ENCODE results near the gene CAMK1G. TPM values are rescaled to one million over a fixed set of nuclear protein-coding genes. Genes with fewer than 3 reads are reported as not detected.

Gene CAMK1G
- not detected for polyA plus RNA-seq (2013)

GRCh38 chr1:209583408-209583807, at the start of gene CAMK1G:
Gene CAMK1G, plus strand, starts transcription at chr1:209583714. Its CDS starts 11,270 bp downstream, at chr1:209594984.
- no peak within 1 kb of the TSS for H3K4me3 ChIP-seq (ENCODE audit: control insufficient read depth in 1 of 7, extremely low read depth in 1 of 7, insufficient read depth in 4 of 7, low read depth in 2 of 7, low read length in 6 of 7)
- no peak within 1 kb of the TSS for H3K27ac ChIP-seq (ENCODE audit: insufficient read depth in 1 of 2, low read depth in 1 of 2, low read length in 2 of 2, poor library complexity in 1 of 2, severe bottlenecking in 2 of 2)
- CTCF ChIA-PET: interaction anchor here (0.9 to 4.3 kb wide), 7 partner anchors 9 to 108 kb away, joined by 3 to 17 read pairs (median 4); no protein-coding TSS in a partner anchor
- peaks cover 0 to 11% (median 5%) of the 10 kb centered on the region in 4 experiments for H3K4me1 ChIP-seq (ENCODE audit: control extremely low read depth in 1 of 4, control insufficient read depth in 4 of 4, insufficient read depth in 4 of 4, low read length in 3 of 4)
- H3K9me3 ChIP-seq (ENCODE audit: control extremely low read depth in 1 of 5, control insufficient read depth in 4 of 5, insufficient read depth in 2 of 5, low read depth in 1 of 5, low read length in 4 of 5): no peaks in the 10 kb centered on the region
- H3K27me3 ChIP-seq (replicated peaks in 2 of 5; ENCODE audit: control insufficient read depth in 4 of 5, insufficient read depth in 5 of 5, low read length in 4 of 5): peaks cover 21 to 56% (median 30%) of the 10 kb centered on the region in 5 experiments
- H3K36me3 ChIP-seq (ENCODE audit: control insufficient read depth in 4 of 4, insufficient read depth in 4 of 4, low read length in 3 of 4): no peaks in the 10 kb centered on the region
- POLR2A ChIA-PET: no interaction called here
- WGBS (ENCODE audit: insufficient coverage): 11% methylated on average over 2 of the region's 6 CpGs
- peak in 2 of 3 donors; percentile 22 to 45 for DNase-seq

GRCh38 chr1:209534496-209535250, 48.8 kb upstream of the CAMK1G start:
- peak; percentile 6 to 80 (median 62) for DNase-seq
- Histone ChIP-seq H3K36me3 (ENCODE audit: control insufficient read depth in 4 of 4, insufficient read depth in 4 of 4, low read length in 3 of 4) (no peaks in the 10 kb centered on the region), H3K27me3 (replicated peaks in 2 of 5; ENCODE audit: control insufficient read depth in 4 of 5, insufficient read depth in 5 of 5, low read length in 4 of 5) (peaks cover 0 to 4% (median 0%) of the 10 kb centered on the region in 5 experiments), H3K4me1 (ENCODE audit: control extremely low read depth in 1 of 4, control insufficient read depth in 4 of 4, insufficient read depth in 4 of 4, low read length in 3 of 4) (no peaks in the 10 kb centered on the region), H3K9me3 (ENCODE audit: control extremely low read depth in 1 of 5, control insufficient read depth in 4 of 5, insufficient read depth in 2 of 5, low read depth in 1 of 5, low read length in 4 of 5) (no peaks in the 10 kb centered on the region), H3K4me3 (ENCODE audit: control insufficient read depth in 1 of 7, extremely low read depth in 1 of 7, insufficient read depth in 4 of 7, low read depth in 2 of 7, low read length in 6 of 7) (no peak overlapping the region), H3K27ac (ENCODE audit: insufficient read depth in 1 of 2, low read depth in 1 of 2, low read length in 2 of 2, poor library complexity in 1 of 2, severe bottlenecking in 2 of 2) (no peak overlapping the region)
- WGBS (ENCODE audit: insufficient coverage): 63% methylated on average over 4 of the region's 8 CpGs
- ChIA-PET POLR2A (interaction anchor here (0.6 kb wide), 1 partner anchor 44 kb away, joined by 3 read pairs; no protein-coding TSS in a partner anchor), CTCF (no interaction called here)

GRCh38 chr1:209536843-209537242, 46.7 kb upstream of the CAMK1G start:
- no peak overlapping the region for H3K4me3 ChIP-seq (ENCODE audit: control insufficient read depth in 1 of 7, extremely low read depth in 1 of 7, insufficient read depth in 4 of 7, low read depth in 2 of 7, low read length in 6 of 7)
- no peak for DNase-seq
- H3K36me3 ChIP-seq (ENCODE audit: control insufficient read depth in 4 of 4, insufficient read depth in 4 of 4, low read length in 3 of 4): no peaks in the 10 kb centered on the region
- CTCF ChIA-PET: interaction anchor here (1.0 kb wide), 1 partner anchor 23 kb away, joined by 3 read pairs; no protein-coding TSS in a partner anchor
- H3K27me3 ChIP-seq (replicated peaks in 2 of 5; ENCODE audit: control insufficient read depth in 4 of 5, insufficient read depth in 5 of 5, low read length in 4 of 5): peaks cover 0 to 6% (median 0%) of the 10 kb centered on the region in 5 experiments
- 90% methylated on average over 2 of the region's 2 CpGs for WGBS (ENCODE audit: insufficient coverage)
- no peaks in the 10 kb centered on the region for H3K9me3 ChIP-seq (ENCODE audit: control extremely low read depth in 1 of 5, control insufficient read depth in 4 of 5, insufficient read depth in 2 of 5, low read depth in 1 of 5, low read length in 4 of 5)
- POLR2A ChIA-PET: no interaction called here
- no peaks in the 10 kb centered on the region for H3K4me1 ChIP-seq (ENCODE audit: control extremely low read depth in 1 of 4, control insufficient read depth in 4 of 4, insufficient read depth in 4 of 4, low read length in 3 of 4)
- H3K27ac ChIP-seq (ENCODE audit: insufficient read depth in 1 of 2, low read depth in 1 of 2, low read length in 2 of 2, poor library complexity in 1 of 2, severe bottlenecking in 2 of 2): no peak overlapping the region

GRCh38 chr1:209537336-209538114, 46.0 kb upstream of the CAMK1G start:
- no peaks in the 10 kb centered on the region for H3K4me1 ChIP-seq (ENCODE audit: control extremely low read depth in 1 of 4, control insufficient read depth in 4 of 4, insufficient read depth in 4 of 4, low read length in 3 of 4)
- H3K27me3 ChIP-seq (replicated peaks in 2 of 5; ENCODE audit: control insufficient read depth in 4 of 5, insufficient read depth in 5 of 5, low read length in 4 of 5): peaks cover 0 to 6% (median 0%) of the 10 kb centered on the region in 5 experiments
- H3K27ac ChIP-seq (ENCODE audit: insufficient read depth in 1 of 2, low read depth in 1 of 2, low read length in 2 of 2, poor library complexity in 1 of 2, severe bottlenecking in 2 of 2): no peak overlapping the region
- ChIA-PET CTCF (interaction anchor here (0.9 to 1.0 kb wide), 2 partner anchors 22 to 24 kb away, joined by 3 read pairs; no protein-coding TSS in a partner anchor), POLR2A (no interaction called here)
- H3K4me3 ChIP-seq (ENCODE audit: control insufficient read depth in 1 of 7, extremely low read depth in 1 of 7, insufficient read depth in 4 of 7, low read depth in 2 of 7, low read length in 6 of 7): no peak overlapping the region
- H3K9me3 ChIP-seq (ENCODE audit: control extremely low read depth in 1 of 5, control insufficient read depth in 4 of 5, insufficient read depth in 2 of 5, low read depth in 1 of 5, low read length in 4 of 5): no peaks in the 10 kb centered on the region
- no peak for DNase-seq
- WGBS (ENCODE audit: insufficient coverage): 100% methylated on average over 1 of the region's 1 CpG
- no peaks in the 10 kb centered on the region for H3K36me3 ChIP-seq (ENCODE audit: control insufficient read depth in 4 of 4, insufficient read depth in 4 of 4, low read length in 3 of 4)

GRCh38 chr1:209539576-209539975, 43.9 kb upstream of the CAMK1G start:
- Histone ChIP-seq H3K36me3 (ENCODE audit: control insufficient read depth in 4 of 4, insufficient read depth in 4 of 4, low read length in 3 of 4) (no peaks in the 10 kb centered on the region), H3K27ac (ENCODE audit: insufficient read depth in 1 of 2, low read depth in 1 of 2, low read length in 2 of 2, poor library complexity in 1 of 2, severe bottlenecking in 2 of 2) (no peak overlapping the region), H3K4me1 (ENCODE audit: control extremely low read depth in 1 of 4, control insufficient read depth in 4 of 4, insufficient read depth in 4 of 4, low read length in 3 of 4) (no peaks in the 10 kb centered on the region), H3K27me3 (replicated peaks in 2 of 5; ENCODE audit: control insufficient read depth in 4 of 5, insufficient read depth in 5 of 5, low read length in 4 of 5) (peaks cover 0 to 7% (median 0%) of the 10 kb centered on the region in 5 experiments), H3K4me3 (ENCODE audit: control insufficient read depth in 1 of 7, extremely low read depth in 1 of 7, insufficient read depth in 4 of 7, low read depth in 2 of 7, low read length in 6 of 7) (no peak overlapping the region), H3K9me3 (ENCODE audit: control extremely low read depth in 1 of 5, control insufficient read depth in 4 of 5, insufficient read depth in 2 of 5, low read depth in 1 of 5, low read length in 4 of 5) (no peaks in the 10 kb centered on the region)
- ChIA-PET POLR2A (no interaction called here), CTCF (no interaction called here)
- no peak for DNase-seq

- ChIA-PET CTCF (interaction anchor here (1.0 to 1.6 kb wide), 2 partner anchors 11 to 12 kb away, joined by 3 read pairs; no protein-coding TSS in a partner anchor), POLR2A (no interaction called here)
- DNase-seq: peak; percentile 36 to 76 (median 60)
Measured at GRCh38 chr1:209542585-209542984, 40.9 kb upstream of the CAMK1G start.

GRCh38 chr1:209544098-209544497, 39.4 kb upstream of the CAMK1G start:
- H3K27ac ChIP-seq (ENCODE audit: insufficient read depth in 1 of 2, low read depth in 1 of 2, low read length in 2 of 2, poor library complexity in 1 of 2, severe bottlenecking in 2 of 2): no peak overlapping the region
- H3K4me3 ChIP-seq (ENCODE audit: control insufficient read depth in 1 of 7, extremely low read depth in 1 of 7, insufficient read depth in 4 of 7, low read depth in 2 of 7, low read length in 6 of 7): no peak overlapping the region
- ChIA-PET CTCF (interaction anchor here (1.0 kb wide), 1 partner anchor 21 kb away, joined by 4 read pairs; no protein-coding TSS in a partner anchor), POLR2A (no interaction called here)
- H3K27me3 ChIP-seq (replicated peaks in 2 of 5; ENCODE audit: control insufficient read depth in 4 of 5, insufficient read depth in 5 of 5, low read length in 4 of 5): peaks cover 0 to 8% (median 0%) of the 10 kb centered on the region in 5 experiments
- WGBS (ENCODE audit: insufficient coverage): 100% methylated on average over 2 of the region's 2 CpGs
- H3K36me3 ChIP-seq (ENCODE audit: control insufficient read depth in 4 of 4, insufficient read depth in 4 of 4, low read length in 3 of 4): no peaks in the 10 kb centered on the region
- no peak for DNase-seq
- H3K4me1 ChIP-seq (ENCODE audit: control extremely low read depth in 1 of 4, control insufficient read depth in 4 of 4, insufficient read depth in 4 of 4, low read length in 3 of 4): no peaks in the 10 kb centered on the region
- no peaks in the 10 kb centered on the region for H3K9me3 ChIP-seq (ENCODE audit: control extremely low read depth in 1 of 5, control insufficient read depth in 4 of 5, insufficient read depth in 2 of 5, low read depth in 1 of 5, low read length in 4 of 5)

More at GRCh38 chr1:209542585-209542984, 40.9 kb upstream of the CAMK1G start:
- no peaks in the 10 kb centered on the region for H3K4me1 ChIP-seq (ENCODE audit: control extremely low read depth in 1 of 4, control insufficient read depth in 4 of 4, insufficient read depth in 4 of 4, low read length in 3 of 4)
- no peaks in the 10 kb centered on the region for H3K9me3 ChIP-seq (ENCODE audit: control extremely low read depth in 1 of 5, control insufficient read depth in 4 of 5, insufficient read depth in 2 of 5, low read depth in 1 of 5, low read length in 4 of 5)
- peaks cover 0 to 8% (median 0%) of the 10 kb centered on the region in 5 experiments for H3K27me3 ChIP-seq (replicated peaks in 2 of 5; ENCODE audit: control insufficient read depth in 4 of 5, insufficient read depth in 5 of 5, low read length in 4 of 5)
- H3K36me3 ChIP-seq (ENCODE audit: control insufficient read depth in 4 of 4, insufficient read depth in 4 of 4, low read length in 3 of 4): no peaks in the 10 kb centered on the region
- no peak overlapping the region for H3K4me3 ChIP-seq (ENCODE audit: control insufficient read depth in 1 of 7, extremely low read depth in 1 of 7, insufficient read depth in 4 of 7, low read depth in 2 of 7, low read length in 6 of 7)
- no peak overlapping the region for H3K27ac ChIP-seq (ENCODE audit: insufficient read depth in 1 of 2, low read depth in 1 of 2, low read length in 2 of 2, poor library complexity in 1 of 2, severe bottlenecking in 2 of 2)

Measured in common myeloid progenitor, CD34-positive (primary cell).